Fibroblast of skin of right biceps (primary cell): ENCODE data around the gene TMEM94.

Experiments used
- DNase-seq: peaks from one replicate; pipeline ENCODE4 v3.0.0-alpha.2; 2013

Gene TMEM94

GRCh38 chr17:75498726-75499213 is 42.3 kb downstream of the TMEM94 start:
- no peak for DNase-seq

GRCh38 chr17:75499313-75500022 is 43.0 kb downstream of the TMEM94 start:
- DNase-seq, result no peak

- DNase-seq, result no peak
Observed at GRCh38 chr17:75500419-75501216, 44.2 kb downstream of the TMEM94 start.

- no peak for DNase-seq
Observed at GRCh38 chr17:75501378-75502071, 45.1 kb downstream of the TMEM94 start.

GRCh38 chr17:75502072-75502720 is 45.8 kb downstream of the TMEM94 start:
- DNase-seq, result no peak

- no peak for DNase-seq
Observed at GRCh38 chr17:75502721-75503329, 46.4 kb downstream of the TMEM94 start.

GRCh38 chr17:75503337-75503950 is 47.0 kb downstream of the TMEM94 start:
- no peak for DNase-seq

- no peak for DNase-seq
Observed at GRCh38 chr17:75503976-75504346, 47.5 kb downstream of the TMEM94 start.

- no peak for DNase-seq
Observed at GRCh38 chr17:75504347-75505151, 48.1 kb downstream of the TMEM94 start.

GRCh38 chr17:75505152-75505409 is 48.6 kb downstream of the TMEM94 start:
- no peak for DNase-seq

- no peak for DNase-seq
Observed at GRCh38 chr17:75505640-75506039, 49.2 kb downstream of the TMEM94 start.

- no peak for DNase-seq
Observed at GRCh38 chr17:75506134-75506533, 49.7 kb downstream of the TMEM94 start.

- no peak for DNase-seq
Observed at GRCh38 chr17:75506888-75507287, 50.5 kb downstream of the TMEM94 start.

- no peak for DNase-seq
Observed at GRCh38 chr17:75507733-75508719, 51.6 kb downstream of the TMEM94 start.

- DNase-seq, result no peak
Observed at GRCh38 chr17:75508931-75509361, 52.5 kb downstream of the TMEM94 start.

GRCh38 chr17:75509528-75510258 is 53.3 kb downstream of the TMEM94 start:
- no peak for DNase-seq

- DNase-seq, result no peak
Observed at GRCh38 chr17:75511270-75511609, 54.8 kb downstream of the TMEM94 start.

GRCh38 chr17:75511610-75512575 is 55.5 kb downstream of the TMEM94 start:
- no peak for DNase-seq
